Prostate gland (tissue), 2 donors: ENCODE results near the gene COL11A2. TPM values are rescaled to one million over a fixed set of nuclear protein-coding genes. Genes with fewer than 3 reads are reported as not detected.

Source experiments
- DNase-seq: peaks from one replicate; pipeline ENCODE4 v3.0.0-alpha.2; 2019; ENCODE audit warnings: low spot score
- H3K27ac ChIP-seq, 2 donors: fragments of 200-600 bp; sonication (generic); 2 replicates each; pipeline ENCODE4 v1.5.1; 2017 to 2019
- H3K27me3 ChIP-seq: fragments of 200-600 bp; sonication (generic); replicated peaks from 2 replicates; pipeline ENCODE4 v1.5.1; 2019; ENCODE audit not compliant: insufficient read depth
- H3K36me3 ChIP-seq, 2 donors: fragments of 200-600 bp; sonication (generic); 1 replicate in 1 of 2; 2 replicates in 1 of 2; pipeline versions ENCODE4 v1.5.1 to v1.8.1; 2017 to 2019
- H3K4me1 ChIP-seq: fragments of 200-600 bp; sonication (generic); replicated peaks from 2 replicates; pipeline ENCODE4 v1.5.1; 2019
- H3K4me3 ChIP-seq, 2 donors: fragments of 200-600 bp; sonication (generic); 2 replicates each; pipeline ENCODE4 v1.5.1; 2017 to 2019
- H3K9me3 ChIP-seq: fragments of 200-600 bp; sonication (generic); 2 replicates; pipeline ENCODE4 v1.5.1; 2017
- POLR2A ChIP-seq: fragments of 450-650 bp; IDR thresholded peaks from one replicate; pipeline ENCODE4 v1.6.1; 2016; ENCODE audit warnings: antibody characterized with exemption, mild to moderate bottlenecking
- POLR2AphosphoS5 ChIP-seq: sonication (generic); formaldehyde crosslinking; IDR thresholded peaks from one replicate; pipeline ENCODE4 v1.6.1; 2017; ENCODE audit warnings: antibody characterized with exemption
- WGBS: methylation state at CpG from one replicate; pipeline ENCODE4 v1.1.5; 2018; 5-methylcytosine and 5-hydroxymethylcytosine counted together
- intact Hi-C: fragments of 100-400 bp; cut with DNase I; formaldehyde crosslinking; loops from one replicate; pipeline ENCODE4 v1.14.2; 2022
- total RNA-seq, 2 donors: library from RNA; depleted of rRNA; stranded (reverse); fragments of >200 nt; gene quantifications; one replicate each; pipeline ENCODE4 v1.1.0, GENCODE V29; 2016
- TF ChIP-seq, protein P1 (sequence below), 4 experiments: fragments of 200-600 bp in 2 of 4; fragments of 450-650 bp in 2 of 4; sonication (generic) in 2 of 4; IDR thresholded peaks; 1 replicate in 3 of 4; 2 replicates in 1 of 4; pipeline ENCODE4 v1.5.1; 2016 to 2019; ENCODE audit warnings: antibody characterized with exemption in 4 of 4, mild to moderate bottlenecking in 2 of 4, moderate library complexity in 2 of 4

Gene COL11A2
- total RNA-seq, 2 donors from 2014 or later = 0.91 to 3.6 TPM

DNA sequence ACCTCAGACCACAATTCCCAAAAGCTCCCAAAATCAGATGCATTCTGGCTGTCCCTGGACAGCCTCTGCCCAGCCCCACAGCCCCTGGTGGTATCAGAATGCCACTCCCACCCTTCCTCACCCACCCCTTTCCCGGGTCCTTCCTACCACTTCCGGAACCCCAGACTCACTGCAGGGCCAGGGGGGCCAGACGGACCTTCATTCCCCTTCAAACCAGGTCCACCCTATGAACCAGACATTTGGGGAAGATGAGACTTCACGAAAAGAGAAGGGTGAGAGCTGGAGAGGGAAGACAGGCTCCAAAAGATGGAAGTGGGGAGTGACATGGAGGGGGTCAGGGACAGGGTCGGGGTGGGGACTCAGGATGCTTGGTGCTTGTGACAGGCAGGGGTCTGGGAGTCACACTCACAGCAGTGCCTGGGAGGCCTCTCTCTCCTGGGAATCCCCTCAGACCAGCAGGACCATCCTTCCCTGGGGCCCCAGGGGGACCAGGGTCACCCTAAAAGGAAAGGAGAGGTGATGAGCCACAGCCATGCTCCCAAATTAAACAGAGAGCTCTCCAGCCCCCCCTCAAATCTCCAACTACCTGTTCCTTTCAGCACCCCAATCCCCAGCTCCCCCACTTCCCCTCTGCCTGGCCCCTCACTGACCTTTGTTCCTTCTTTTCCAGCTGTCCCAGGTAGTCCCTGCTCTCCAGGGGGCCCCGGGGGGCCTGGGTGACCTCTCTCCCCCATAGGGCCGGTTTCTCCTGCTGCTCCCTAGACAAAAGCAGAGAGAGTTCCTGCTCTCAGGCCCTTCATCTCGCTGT lies 20.2 kb downstream of the COL11A2 start:
- H3K27me3 ChIP-seq = no peaks in the 10 kb centered on the region
- H3K4me1 ChIP-seq = no peaks in the 10 kb centered on the region
- intact Hi-C loops = no loop called here
- 73% methylated on average over 8 of the region's 8 CpGs for WGBS
- H3K36me3 ChIP-seq = no peaks in the 10 kb centered on the region
- no peak for DNase-seq
- no peaks in the 10 kb centered on the region for H3K9me3 ChIP-seq
- no peak for TF ChIP-seq POLR2AphosphoS5
- TF ChIP-seq, protein P1, sequence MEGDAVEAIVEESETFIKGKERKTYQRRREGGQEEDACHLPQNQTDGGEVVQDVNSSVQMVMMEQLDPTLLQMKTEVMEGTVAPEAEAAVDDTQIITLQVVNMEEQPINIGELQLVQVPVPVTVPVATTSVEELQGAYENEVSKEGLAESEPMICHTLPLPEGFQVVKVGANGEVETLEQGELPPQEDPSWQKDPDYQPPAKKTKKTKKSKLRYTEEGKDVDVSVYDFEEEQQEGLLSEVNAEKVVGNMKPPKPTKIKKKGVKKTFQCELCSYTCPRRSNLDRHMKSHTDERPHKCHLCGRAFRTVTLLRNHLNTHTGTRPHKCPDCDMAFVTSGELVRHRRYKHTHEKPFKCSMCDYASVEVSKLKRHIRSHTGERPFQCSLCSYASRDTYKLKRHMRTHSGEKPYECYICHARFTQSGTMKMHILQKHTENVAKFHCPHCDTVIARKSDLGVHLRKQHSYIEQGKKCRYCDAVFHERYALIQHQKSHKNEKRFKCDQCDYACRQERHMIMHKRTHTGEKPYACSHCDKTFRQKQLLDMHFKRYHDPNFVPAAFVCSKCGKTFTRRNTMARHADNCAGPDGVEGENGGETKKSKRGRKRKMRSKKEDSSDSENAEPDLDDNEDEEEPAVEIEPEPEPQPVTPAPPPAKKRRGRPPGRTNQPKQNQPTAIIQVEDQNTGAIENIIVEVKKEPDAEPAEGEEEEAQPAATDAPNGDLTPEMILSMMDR (IDR thresholded peaks at IDR 0.05) = no peak
- no peak for TF ChIP-seq POLR2A
- H3K27ac ChIP-seq = no peak overlapping the region
- no peak overlapping the region for H3K4me3 ChIP-seq

DNA sequence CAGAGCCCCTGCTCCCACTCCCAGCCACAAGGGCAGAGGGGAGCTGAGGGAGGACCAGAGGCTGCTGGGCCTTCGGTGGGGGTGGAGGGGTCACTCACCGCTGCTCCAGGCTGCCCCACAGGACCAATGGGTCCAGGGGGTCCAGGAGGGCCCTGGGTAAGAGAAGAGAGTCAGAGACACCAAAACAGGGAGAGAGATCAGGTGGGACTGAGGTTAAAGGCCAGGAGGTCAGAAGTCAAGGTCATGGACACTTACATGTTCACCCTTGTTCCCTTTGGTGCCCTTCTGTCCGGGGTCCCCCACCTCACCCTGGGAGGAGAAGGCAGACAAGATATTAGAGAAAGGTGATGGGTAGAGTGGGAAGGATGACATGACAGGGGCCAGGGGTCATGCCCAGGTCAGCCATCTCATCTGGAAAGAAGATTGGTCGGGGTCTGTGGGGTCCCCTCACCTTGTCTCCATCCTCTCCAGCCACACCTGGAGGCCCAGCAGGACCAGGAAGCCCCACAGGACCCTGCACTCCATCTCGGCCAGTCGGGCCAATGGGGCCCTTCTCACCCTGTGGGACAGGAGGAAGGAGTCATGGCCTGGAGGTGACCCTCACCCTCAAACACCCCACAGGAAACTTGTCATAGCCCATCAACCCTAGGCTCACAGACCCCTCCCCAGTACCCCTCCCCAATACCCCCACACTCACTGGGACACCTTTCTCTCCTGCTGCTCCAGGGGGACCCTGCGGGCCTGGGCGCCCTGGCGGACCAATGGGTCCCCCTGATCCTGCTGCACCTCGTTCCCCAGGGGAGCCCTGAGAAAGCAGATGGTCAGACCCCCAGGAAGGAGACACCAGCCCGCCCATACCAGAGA lies 21.0 kb downstream of the COL11A2 start:
- no peaks in the 10 kb centered on the region for H3K27me3 ChIP-seq
- H3K4me3 ChIP-seq = no peak overlapping the region
- TF ChIP-seq, protein P1 (IDR thresholded peaks at IDR 0.05) = no peak
- TF ChIP-seq POLR2A = no peak
- no peak for TF ChIP-seq POLR2AphosphoS5
- no peaks in the 10 kb centered on the region for H3K36me3 ChIP-seq
- H3K9me3 ChIP-seq = no peaks in the 10 kb centered on the region
- WGBS = 82% methylated on average over 11 of the region's 11 CpGs
- no peak overlapping the region for H3K27ac ChIP-seq
- no peak for DNase-seq
- no peaks in the 10 kb centered on the region for H3K4me1 ChIP-seq
- intact Hi-C loops = no loop called here

DNA sequence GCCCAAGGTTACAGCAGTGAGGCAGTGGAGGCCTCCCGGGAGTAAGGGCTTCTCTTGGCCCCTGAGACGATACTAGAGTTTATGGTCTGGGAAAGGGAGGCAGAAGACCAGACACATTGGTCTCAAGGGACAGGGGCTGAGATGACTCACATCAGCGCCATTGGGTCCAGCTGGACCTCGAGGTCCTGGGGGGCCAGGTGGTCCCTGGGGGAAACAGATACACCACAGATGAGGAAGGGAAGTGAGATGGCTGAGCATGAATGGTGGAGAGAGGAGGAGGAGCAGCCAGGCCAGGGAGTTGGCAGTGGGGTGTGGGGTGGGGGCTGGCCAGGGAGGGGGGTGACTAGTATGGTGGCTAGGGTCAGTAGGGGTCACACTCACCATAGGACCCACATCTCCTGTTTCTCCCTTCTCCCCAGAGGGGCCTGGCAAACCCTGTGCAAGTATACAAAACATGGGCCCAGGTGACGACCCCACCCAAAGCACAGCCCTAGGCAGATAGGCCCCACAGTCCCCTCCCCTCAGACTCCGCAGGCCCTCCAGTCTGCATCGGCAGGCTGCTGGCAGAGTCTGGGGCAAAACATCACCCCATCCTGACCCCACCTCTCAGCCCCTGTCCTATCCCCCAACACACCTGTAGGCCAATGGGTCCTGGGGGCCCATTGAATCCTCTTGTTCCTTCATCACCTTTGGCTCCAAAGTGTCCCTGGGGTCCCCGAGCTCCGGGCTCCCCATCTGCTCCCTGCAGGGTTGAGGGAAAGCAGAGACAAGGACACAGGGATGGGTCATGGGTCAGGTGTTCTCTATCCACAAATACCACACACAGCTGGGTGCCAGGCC lies 21.9 kb downstream of the COL11A2 start:
- Histone ChIP-seq H3K27me3 (no peaks in the 10 kb centered on the region), H3K4me3 (no peak overlapping the region), H3K36me3 (no peaks in the 10 kb centered on the region), H3K4me1 (no peaks in the 10 kb centered on the region), H3K9me3 (no peaks in the 10 kb centered on the region), H3K27ac (no peak overlapping the region)
- TF ChIP-seq POLR2A (no peak), POLR2AphosphoS5 (no peak)
- TF ChIP-seq, protein P1 (IDR thresholded peaks at IDR 0.05) = no peak
- no peak for DNase-seq
- intact Hi-C loops = no loop called here
- WGBS = 87% methylated on average over 9 of the region's 9 CpGs

DNA sequence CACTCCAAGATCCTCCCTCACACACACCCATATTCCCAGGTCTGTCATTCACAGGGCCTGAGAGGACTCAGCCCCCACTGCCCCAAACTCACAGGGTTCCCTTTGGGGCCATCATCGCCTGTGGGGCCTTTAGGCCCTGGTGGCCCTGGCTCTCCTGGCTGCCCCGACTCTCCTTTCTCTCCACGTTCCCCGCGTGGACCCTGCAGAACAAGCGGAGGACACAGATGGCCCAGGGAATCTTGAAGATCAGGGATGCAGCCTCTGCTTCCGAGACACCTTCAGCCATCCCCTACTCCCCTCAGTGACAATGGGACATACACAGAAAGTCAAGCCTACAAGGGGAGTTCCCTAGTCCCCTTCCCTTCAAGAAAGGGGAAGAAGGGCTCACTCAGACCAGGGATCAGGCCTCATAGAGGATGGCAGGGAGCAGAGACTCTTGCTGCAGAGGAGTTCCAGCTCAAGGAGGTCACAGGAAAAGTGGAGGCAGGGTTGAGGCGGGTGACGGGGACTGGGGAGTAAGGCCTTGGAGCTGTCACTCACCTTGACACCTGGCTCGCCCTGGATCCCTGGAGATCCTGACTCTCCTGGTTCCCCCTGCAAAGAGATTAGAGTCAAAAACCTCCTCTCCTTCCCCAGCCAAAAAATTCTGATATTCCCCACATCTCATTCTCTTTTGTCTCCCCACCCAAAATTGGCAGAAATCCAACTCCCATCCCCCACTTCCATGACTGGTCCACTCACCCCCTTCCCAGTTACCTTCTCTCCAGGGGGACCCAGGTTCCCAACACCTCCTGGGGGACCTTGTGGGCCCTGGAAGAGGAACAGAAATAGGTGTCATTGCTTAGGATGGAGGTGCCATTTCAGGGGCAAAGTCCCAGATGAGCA lies 22.7 kb downstream of the COL11A2 start:
- no peaks in the 10 kb centered on the region for H3K36me3 ChIP-seq
- no peaks in the 10 kb centered on the region for H3K27me3 ChIP-seq
- no peak overlapping the region for H3K27ac ChIP-seq
- intact Hi-C loops = no loop called here
- 95% methylated on average over 10 of the region's 10 CpGs for WGBS
- H3K4me1 ChIP-seq = no peaks in the 10 kb centered on the region
- H3K4me3 ChIP-seq = no peak overlapping the region
- TF ChIP-seq POLR2A (no peak), POLR2AphosphoS5 (no peak)
- TF ChIP-seq, protein P1 (IDR thresholded peaks at IDR 0.05) = no peak
- no peak for DNase-seq
- H3K9me3 ChIP-seq = no peaks in the 10 kb centered on the region
